ENCODE measurements around the gene KCND2.

Gene KCND2

DNA sequence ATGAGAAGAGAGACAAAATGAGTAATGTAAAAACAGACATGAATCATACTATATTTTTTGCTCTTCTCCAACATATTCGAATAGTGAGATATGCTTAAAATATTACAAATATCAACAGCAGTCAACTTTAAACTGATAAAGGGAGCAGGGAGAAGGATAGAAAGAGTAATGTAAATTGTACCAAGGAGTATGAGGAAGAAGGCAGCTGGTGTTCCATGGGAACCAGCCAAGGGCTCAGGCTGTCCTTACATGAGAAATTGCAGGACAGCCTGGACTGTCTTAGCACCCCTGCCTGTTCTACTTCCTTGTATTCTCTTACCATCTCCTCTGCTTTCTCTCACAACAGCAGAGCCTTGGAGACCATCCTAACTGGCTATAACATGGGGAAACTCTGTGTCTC is 456.3 kb downstream of the KCND2 start:
- no peaks in the 10 kb centered on the region for H3K9me2 ChIP-seq (ENCODE audit: low read depth, low read length)
- no peak overlapping the region for H2AFZ ChIP-seq (ENCODE audit: low read length)
- no peak overlapping the region for H3K4me2 ChIP-seq (ENCODE audit: low read length)
- H3K9me3 ChIP-seq (ENCODE audit: low read length): no peaks in the 10 kb centered on the region
- no peaks in the 10 kb centered on the region for H3K36me3 ChIP-seq (ENCODE audit: insufficient read depth, low read length)
- no peak overlapping the region for H3K9ac ChIP-seq (ENCODE audit: low read length)
- no peak overlapping the region for H3K4me3 ChIP-seq (ENCODE audit: low read depth, low read length, poor library complexity, severe bottlenecking)
- no peaks in the 10 kb centered on the region for H3F3A ChIP-seq (ENCODE audit: insufficient read depth, low read length)
- H3K79me2 ChIP-seq (ENCODE audit: insufficient read depth, low read length): no peaks in the 10 kb centered on the region
- H3K4me1 ChIP-seq (ENCODE audit: insufficient read depth, low read length, severe bottlenecking): no peaks in the 10 kb centered on the region
- no peak for TF ChIP-seq EZH2 (IDR thresholded peaks at IDR 0.05; ENCODE audit: borderline replicate concordance, low read length)
- TF ChIP-seq, protein P1, sequence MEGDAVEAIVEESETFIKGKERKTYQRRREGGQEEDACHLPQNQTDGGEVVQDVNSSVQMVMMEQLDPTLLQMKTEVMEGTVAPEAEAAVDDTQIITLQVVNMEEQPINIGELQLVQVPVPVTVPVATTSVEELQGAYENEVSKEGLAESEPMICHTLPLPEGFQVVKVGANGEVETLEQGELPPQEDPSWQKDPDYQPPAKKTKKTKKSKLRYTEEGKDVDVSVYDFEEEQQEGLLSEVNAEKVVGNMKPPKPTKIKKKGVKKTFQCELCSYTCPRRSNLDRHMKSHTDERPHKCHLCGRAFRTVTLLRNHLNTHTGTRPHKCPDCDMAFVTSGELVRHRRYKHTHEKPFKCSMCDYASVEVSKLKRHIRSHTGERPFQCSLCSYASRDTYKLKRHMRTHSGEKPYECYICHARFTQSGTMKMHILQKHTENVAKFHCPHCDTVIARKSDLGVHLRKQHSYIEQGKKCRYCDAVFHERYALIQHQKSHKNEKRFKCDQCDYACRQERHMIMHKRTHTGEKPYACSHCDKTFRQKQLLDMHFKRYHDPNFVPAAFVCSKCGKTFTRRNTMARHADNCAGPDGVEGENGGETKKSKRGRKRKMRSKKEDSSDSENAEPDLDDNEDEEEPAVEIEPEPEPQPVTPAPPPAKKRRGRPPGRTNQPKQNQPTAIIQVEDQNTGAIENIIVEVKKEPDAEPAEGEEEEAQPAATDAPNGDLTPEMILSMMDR (IDR thresholded peaks at IDR 0.05; ENCODE audit: low read length): no peak
- H3K27me3 ChIP-seq (ENCODE audit: insufficient read depth, low read length): no peaks in the 10 kb centered on the region
- H4K20me1 ChIP-seq (ENCODE audit: insufficient read depth, low read length): no peaks in the 10 kb centered on the region
- H3K27ac ChIP-seq (ENCODE audit: low read depth, low read length, poor library complexity, severe bottlenecking): no peak overlapping the region

DNA sequence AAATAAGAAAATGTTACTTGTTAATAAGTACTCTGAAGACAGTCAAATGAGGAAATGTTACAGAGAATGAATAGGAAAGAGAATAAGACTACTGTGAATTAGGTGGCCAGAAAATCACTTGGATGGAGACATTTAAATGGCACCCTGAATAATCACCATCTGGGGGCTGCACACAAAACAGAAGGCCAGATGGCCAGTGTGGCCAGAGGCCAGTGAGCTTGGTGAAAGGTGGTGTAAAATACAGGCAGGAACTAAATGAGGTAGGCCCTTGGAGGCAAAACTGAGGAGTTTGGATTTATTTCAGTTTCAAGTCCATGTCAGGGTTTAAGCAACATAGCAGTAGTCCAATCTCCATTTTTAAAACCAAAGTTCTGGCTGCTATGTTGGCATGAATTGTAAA is 458.3 kb downstream of the KCND2 start:
- Histone ChIP-seq H3K9me2 (ENCODE audit: low read depth, low read length) (no peaks in the 10 kb centered on the region), H3K4me3 (ENCODE audit: low read depth, low read length, poor library complexity, severe bottlenecking) (no peak overlapping the region), H3K9ac (ENCODE audit: low read length) (no peak overlapping the region), H3K79me2 (ENCODE audit: insufficient read depth, low read length) (no peaks in the 10 kb centered on the region), H3K27me3 (ENCODE audit: insufficient read depth, low read length) (no peaks in the 10 kb centered on the region), H3K36me3 (ENCODE audit: insufficient read depth, low read length) (no peaks in the 10 kb centered on the region), H3K4me1 (ENCODE audit: insufficient read depth, low read length, severe bottlenecking) (no peaks in the 10 kb centered on the region), H4K20me1 (ENCODE audit: insufficient read depth, low read length) (no peaks in the 10 kb centered on the region), H3K9me3 (ENCODE audit: low read length) (no peaks in the 10 kb centered on the region), H3K4me2 (ENCODE audit: low read length) (no peak overlapping the region), H3K27ac (ENCODE audit: low read depth, low read length, poor library complexity, severe bottlenecking) (no peak overlapping the region), H2AFZ (ENCODE audit: low read length) (no peak overlapping the region), H3F3A (ENCODE audit: insufficient read depth, low read length) (no peaks in the 10 kb centered on the region)
- TF ChIP-seq, protein P1 (IDR thresholded peaks at IDR 0.05; ENCODE audit: low read length): no peak
- TF ChIP-seq EZH2 (IDR thresholded peaks at IDR 0.05; ENCODE audit: borderline replicate concordance, low read length): no peak

DNA sequence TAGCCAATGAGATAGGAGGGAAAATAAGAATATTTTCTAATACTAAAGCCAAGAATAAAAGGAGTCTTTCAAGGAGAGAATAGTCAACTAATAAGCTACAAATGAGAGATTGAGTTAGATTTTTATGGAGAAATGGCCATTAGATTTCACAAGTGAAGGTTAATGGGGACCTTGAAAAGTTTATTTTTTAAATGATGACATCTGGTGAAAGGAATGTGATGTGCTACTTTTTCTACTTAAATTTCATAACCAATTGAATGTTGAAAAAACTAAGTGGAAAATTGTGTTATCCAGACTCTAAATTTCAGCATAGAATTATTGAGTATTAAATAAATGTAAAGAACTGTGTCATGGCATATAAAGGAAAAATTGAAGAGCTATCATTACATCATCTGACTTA is 459.3 kb downstream of the KCND2 start:
- no peak for TF ChIP-seq EZH2 (IDR thresholded peaks at IDR 0.05; ENCODE audit: borderline replicate concordance, low read length)
- TF ChIP-seq, protein P1 (IDR thresholded peaks at IDR 0.05; ENCODE audit: low read length): no peak
- Histone ChIP-seq H2AFZ (ENCODE audit: low read length) (no peak overlapping the region), H3K27me3 (ENCODE audit: insufficient read depth, low read length) (no peaks in the 10 kb centered on the region), H3F3A (ENCODE audit: insufficient read depth, low read length) (no peaks in the 10 kb centered on the region), H3K4me3 (ENCODE audit: low read depth, low read length, poor library complexity, severe bottlenecking) (no peak overlapping the region), H3K4me2 (ENCODE audit: low read length) (no peak overlapping the region), H3K27ac (ENCODE audit: low read depth, low read length, poor library complexity, severe bottlenecking) (no peak overlapping the region), H3K79me2 (ENCODE audit: insufficient read depth, low read length) (no peaks in the 10 kb centered on the region), H3K9ac (ENCODE audit: low read length) (no peak overlapping the region), H3K9me2 (ENCODE audit: low read depth, low read length) (no peaks in the 10 kb centered on the region), H3K9me3 (ENCODE audit: low read length) (no peaks in the 10 kb centered on the region), H3K36me3 (ENCODE audit: insufficient read depth, low read length) (no peaks in the 10 kb centered on the region), H3K4me1 (ENCODE audit: insufficient read depth, low read length, severe bottlenecking) (no peaks in the 10 kb centered on the region), H4K20me1 (ENCODE audit: insufficient read depth, low read length) (no peaks in the 10 kb centered on the region)
